H7 (cell line): ENCODE data around the gene CA6. TPM values are rescaled to one million over a fixed set of nuclear protein-coding genes. Genes with fewer than 3 reads are reported as not detected.
A peak's percentile ranks its signal among the peaks of the same experiment; 100 is the strongest.
"Not testable (repeated sequence)": the region's sequence is repeated elsewhere in the genome, so short reads cannot be mapped to it uniquely, and the experiment has no call there.

Experiments used
- DNase-seq: peaks from one replicate; pipeline ENCODE4 v3.0.0; 2012
- H3K27me3 ChIP-seq: 2 replicates; pipeline ENCODE4 v1.6.0; 2011; ENCODE audit warnings: mild to moderate bottlenecking, low read length; ENCODE audit not compliant: control insufficient read depth, insufficient read depth
- H3K36me3 ChIP-seq: replicated peaks from 2 replicates; pipeline ENCODE4 v1.5.1; 2011; ENCODE audit warnings: low read length; ENCODE audit not compliant: control insufficient read depth, insufficient read depth
- H3K4me3 ChIP-seq: 2 replicates; pipeline ENCODE4 v1.5.1; 2011; ENCODE audit warnings: low read depth, mild to moderate bottlenecking, control low read depth, low read length, moderate library complexity; ENCODE audit not compliant: insufficient read depth
- total RNA-seq: library from RNA; depleted of rRNA; stranded (reverse); fragments of >200 nt; shearing (Covaris generic); gene quantifications from 2 replicates; pipeline ENCODE4 v1.2.3, GENCODE V29; 2014

Gene CA6
- total RNA-seq, 1 experiment from 2014 or later: not detected

- not testable (repeated sequence) for H3K36me3 ChIP-seq, H3K4me3 ChIP-seq, DNase-seq, H3K27me3 ChIP-seq
Measured at GRCh38 chr1:9001534-9002214, 56.0 kb downstream of the CA6 start.

GRCh38 chr1:9002215-9002560 lies 56.5 kb downstream of the CA6 start:
- H3K27me3 ChIP-seq: not testable (repeated sequence)

DNA sequence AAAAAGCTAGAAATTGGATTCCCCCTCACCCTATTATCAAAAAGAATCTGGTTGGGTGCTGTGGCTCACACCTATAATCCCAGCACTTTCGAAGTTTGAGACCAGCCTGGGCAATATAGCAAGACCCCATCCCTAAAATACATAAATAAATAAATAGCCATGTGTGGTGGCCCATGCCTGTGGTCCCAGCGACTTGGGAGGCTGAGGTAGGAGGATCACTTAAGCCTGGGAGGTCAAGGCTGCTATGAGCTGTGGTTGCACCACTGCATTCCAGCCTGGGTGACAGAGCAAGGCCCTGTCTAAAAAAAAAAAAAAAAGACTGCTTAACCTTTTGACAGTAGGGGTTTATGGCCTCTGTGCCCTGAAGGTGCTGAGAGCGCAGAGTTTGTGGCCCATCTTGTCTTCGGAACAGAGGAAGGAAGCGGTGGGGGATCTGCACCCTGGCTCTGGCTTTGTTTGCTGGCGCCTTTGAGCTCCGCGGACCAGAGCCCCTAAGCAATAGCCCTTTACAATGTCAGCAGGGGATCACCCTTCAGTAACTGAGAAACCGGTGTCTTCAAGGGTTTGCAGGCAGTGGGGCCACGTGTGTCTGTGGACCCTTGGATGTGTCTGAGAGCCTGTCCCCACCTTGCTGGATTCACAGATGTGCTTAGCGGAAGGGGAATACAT lies 58.5 kb downstream of the CA6 start:
- Histone ChIP-seq H3K36me3 (no peaks in the 10 kb centered on the region), H3K4me3 (no peak overlapping the region), H3K27me3 (no peaks in the 10 kb centered on the region; the same call in 1 of the 2 replicates)
- no peak for DNase-seq

More at GRCh38 chr1:9002215-9002560, 56.5 kb downstream of the CA6 start:
- DNase-seq, H3K4me3 ChIP-seq, H3K36me3 ChIP-seq: not testable (repeated sequence)

DNA sequence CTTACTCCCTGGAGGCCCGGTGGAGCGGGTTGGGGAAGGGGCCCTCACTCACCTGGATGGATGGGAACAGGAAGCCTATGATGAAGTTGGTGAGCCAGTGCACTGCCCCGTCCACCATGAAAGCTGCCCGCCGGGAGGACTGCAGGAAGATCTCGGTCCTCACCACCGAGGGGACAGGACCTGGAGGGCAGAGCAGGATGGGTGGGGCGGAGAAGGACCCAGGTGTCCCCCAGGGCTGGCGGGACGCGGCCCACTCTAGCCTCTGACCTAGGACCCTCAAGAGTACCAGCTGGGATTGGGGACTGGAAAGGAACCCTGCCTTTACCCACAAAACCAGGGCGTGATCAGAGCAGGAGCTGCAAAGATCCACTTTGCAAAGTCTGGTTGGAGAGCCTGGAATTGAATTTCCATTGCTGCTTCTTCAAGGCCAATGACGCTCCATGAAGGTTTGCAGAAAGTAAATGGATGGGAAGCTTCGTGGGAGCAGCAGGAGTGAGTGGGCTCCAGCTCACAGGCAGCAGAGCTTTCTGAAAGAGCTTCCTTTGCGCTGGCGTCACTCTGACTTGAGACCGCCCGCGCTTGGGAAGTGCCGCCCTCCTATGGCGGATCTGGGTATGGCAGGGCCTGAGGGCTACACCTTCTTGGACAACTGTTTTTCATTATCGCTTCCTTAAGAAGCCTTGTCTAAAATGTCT lies 59.2 kb downstream of the CA6 start:
- Histone ChIP-seq H3K36me3 (no peaks in the 10 kb centered on the region), H3K27me3 (no peaks in the 10 kb centered on the region; the same call in 1 of the 2 replicates), H3K4me3 (no peak overlapping the region)
- DNase-seq: peak; percentile 93

DNA sequence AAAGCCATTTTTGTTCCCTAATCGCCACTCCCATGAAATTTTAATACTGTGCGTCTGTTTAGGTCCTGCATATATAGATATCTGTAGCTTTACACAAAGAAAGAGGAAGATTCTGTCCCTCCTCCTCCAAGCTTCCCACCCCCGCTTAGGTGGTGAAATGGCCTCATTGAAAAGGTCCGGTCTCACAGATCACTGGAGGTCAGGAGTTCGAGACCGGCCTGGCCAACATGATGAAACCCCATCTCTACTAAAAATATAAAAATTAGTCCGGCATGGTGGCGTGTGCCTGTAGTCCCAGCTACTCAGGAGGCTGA lies 59.7 kb downstream of the CA6 start:
- Histone ChIP-seq H3K27me3 (no peaks in the 10 kb centered on the region; the same call in 1 of the 2 replicates), H3K4me3 (no peak overlapping the region), H3K36me3 (no peaks in the 10 kb centered on the region)
- no peak for DNase-seq

DNA sequence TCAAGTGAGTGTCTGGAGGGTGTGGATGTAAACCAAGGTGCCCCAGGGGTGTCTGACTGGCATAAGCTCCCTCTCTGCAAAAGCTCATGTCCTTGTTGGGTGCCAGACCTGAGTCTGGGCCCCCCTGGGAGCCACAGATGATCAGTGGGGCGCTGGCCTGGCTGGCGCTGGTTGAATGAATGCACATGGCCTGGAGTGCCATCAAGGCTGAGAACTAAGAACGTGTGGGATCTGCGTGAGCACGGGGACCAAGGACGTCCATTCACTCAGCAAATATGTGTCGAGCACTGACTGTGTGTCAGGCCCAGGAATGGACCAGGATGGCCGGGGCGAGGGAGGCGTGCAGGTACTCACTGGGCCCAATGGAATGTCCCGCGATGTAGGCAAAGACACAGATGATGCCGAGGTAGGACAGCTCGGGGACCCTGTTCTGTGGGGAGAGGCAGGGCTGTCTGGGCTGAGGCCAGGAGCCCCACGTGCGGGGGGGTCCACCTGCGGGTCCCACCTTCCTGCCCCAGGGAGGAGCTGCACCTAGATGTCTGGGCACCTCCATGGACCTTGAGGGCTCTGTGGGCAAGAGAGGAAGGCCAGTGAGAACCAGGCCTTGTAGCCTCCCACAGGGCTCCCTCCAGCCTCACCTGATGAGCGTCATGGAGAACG lies 61.4 kb downstream of the CA6 start:
- no peak for DNase-seq
- H3K4me3 ChIP-seq: no peak overlapping the region
- H3K36me3 ChIP-seq: no peaks in the 10 kb centered on the region
- no peaks in the 10 kb centered on the region; the same call in 1 of the 2 replicates for H3K27me3 ChIP-seq

DNA sequence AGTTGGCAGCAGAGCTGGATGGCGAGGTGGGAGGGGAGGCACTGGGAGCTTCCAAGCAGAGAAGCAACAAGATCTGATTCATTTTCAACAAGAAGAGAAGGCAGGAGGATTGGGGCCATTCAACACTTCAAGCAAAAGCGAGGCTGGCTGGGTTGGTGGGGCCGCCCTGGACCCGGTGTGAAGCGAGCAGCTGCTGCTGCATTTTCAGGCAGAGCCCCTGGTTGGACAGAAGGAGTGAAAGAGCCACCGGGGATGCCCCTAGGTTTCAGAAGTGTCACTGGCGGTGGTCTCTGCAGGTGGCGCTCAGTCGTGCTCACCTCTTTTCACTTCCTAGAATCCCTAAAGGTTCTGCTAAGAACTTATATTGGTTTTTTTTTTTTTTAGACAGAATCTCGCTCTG lies 62.6 kb downstream of the CA6 start:
- no peak for DNase-seq
- H3K27me3 ChIP-seq: no peaks in the 10 kb centered on the region; the same call in 1 of the 2 replicates

DNA sequence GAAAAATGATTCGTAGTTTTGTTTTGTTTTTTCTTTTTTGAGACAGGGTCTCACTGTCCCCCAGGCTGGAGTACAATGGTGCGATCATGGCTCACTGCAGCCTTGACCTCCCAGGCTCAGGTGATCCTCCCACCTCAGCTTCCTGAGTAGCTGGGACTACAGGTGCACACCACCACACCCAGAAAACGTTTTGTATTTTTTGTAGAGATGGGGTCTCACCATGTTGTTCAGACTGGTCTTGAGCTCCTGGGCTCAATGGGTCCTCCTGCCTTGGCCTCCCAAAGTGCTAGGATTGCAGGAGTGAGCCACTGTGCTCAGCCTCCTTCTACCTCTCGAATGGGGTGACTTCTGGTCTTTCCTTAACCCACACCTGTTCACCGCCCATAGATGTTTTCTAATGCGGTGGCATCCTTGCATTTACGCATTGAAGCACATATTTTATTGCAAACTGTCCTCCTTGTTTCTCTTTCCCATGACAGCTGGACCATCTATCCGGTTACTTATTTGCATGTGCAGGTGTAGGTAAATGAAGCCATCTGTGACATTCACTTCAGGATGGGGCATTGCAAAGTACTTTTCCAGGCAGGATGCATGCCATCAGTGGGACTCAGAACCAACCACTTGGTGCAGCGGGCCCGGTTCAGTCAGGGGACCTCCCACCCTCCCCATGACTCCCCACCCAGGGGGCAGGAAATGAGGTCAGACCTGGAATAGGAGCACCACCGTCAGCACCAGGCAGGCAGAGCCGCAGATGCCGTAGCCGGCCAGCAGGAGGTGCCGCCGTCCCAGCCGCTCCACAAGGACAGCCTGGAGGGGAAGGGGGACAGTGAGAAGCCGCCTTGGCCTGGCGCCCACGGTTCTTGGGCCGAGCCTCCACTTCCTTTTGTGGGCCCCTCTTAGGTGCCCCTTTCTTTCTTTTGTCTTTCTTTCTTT lies 64.0 kb downstream of the CA6 start:
- Histone ChIP-seq H3K36me3 (no peaks in the 10 kb centered on the region), H3K27me3 (no peaks in the 10 kb centered on the region), H3K4me3 (no peak overlapping the region)
- peak; percentile 95 for DNase-seq

More for the DNA sequence above, 62.6 kb downstream of the CA6 start:
- H3K4me3 ChIP-seq: no peak overlapping the region
- no peaks in the 10 kb centered on the region for H3K36me3 ChIP-seq

DNA sequence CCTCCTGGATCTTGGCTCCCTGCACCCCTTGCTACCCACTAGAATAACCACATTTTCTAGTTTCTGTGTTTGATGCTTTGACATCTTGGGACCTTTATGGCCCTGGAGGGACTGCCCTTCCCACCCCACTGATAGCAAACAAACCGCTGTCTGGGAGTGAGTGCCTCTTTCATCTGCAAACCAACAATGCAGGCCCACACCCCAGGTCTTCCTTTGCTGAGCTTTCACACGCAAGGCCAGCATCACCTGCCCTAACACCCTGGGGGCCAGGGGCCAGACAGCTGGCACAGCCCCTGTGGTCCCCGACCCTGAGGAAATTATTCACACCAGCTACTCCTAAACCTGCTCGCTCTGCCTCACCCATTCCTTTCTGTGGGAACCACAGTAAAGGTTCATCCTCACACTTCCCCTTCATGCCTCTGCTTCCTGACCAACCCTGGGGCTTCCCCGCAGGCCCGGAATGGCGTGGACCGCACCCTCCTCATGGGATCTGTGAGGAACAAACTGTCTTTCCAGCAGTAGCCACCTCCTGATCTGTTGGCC lies 65.2 kb downstream of the CA6 start:
- peak; percentile 43 for DNase-seq
- H3K36me3 ChIP-seq: no peaks in the 10 kb centered on the region
- no peaks in the 10 kb centered on the region for H3K27me3 ChIP-seq
- H3K4me3 ChIP-seq: no peak overlapping the region

GRCh38 chr1:9013819-9014218 lies 68.2 kb downstream of the CA6 start:
- Histone ChIP-seq H3K36me3 (no peaks in the 10 kb centered on the region), H3K4me3 (no peak overlapping the region), H3K27me3 (no peaks in the 10 kb centered on the region)
- no peak for DNase-seq

GRCh38 chr1:9014475-9015375 lies 69.1 kb downstream of the CA6 start:
- Histone ChIP-seq H3K36me3 (no peaks in the 10 kb centered on the region), H3K4me3 (no peak overlapping the region), H3K27me3 (no peaks in the 10 kb centered on the region)
- DNase-seq: peak; percentile 26

- no peaks in the 10 kb centered on the region; the same call in 1 of the 2 replicates for H3K27me3 ChIP-seq
Measured at GRCh38 chr1:9016455-9016854, 70.8 kb downstream of the CA6 start.

GRCh38 chr1:9018333-9018732 lies 72.7 kb downstream of the CA6 start:
- Histone ChIP-seq H3K4me3 (no peak overlapping the region), H3K36me3 (no peaks in the 10 kb centered on the region), H3K27me3 (no peaks in the 10 kb centered on the region; the same call in 1 of the 2 replicates)
- no peak for DNase-seq

More at GRCh38 chr1:9016455-9016854, 70.8 kb downstream of the CA6 start:
- DNase-seq: no peak
- Histone ChIP-seq H3K4me3 (no peak overlapping the region), H3K36me3 (no peaks in the 10 kb centered on the region)
